ENCODE results near the gene BLTP2. TPM values are rescaled to one million over a fixed set of nuclear protein-coding genes. Genes with fewer than 3 reads are reported as not detected.

BLTP2 gene
- 99.3 and 200 TPM in 2 replicates for total RNA-seq (ENCODE audit: low replicate concordance)

DNA sequence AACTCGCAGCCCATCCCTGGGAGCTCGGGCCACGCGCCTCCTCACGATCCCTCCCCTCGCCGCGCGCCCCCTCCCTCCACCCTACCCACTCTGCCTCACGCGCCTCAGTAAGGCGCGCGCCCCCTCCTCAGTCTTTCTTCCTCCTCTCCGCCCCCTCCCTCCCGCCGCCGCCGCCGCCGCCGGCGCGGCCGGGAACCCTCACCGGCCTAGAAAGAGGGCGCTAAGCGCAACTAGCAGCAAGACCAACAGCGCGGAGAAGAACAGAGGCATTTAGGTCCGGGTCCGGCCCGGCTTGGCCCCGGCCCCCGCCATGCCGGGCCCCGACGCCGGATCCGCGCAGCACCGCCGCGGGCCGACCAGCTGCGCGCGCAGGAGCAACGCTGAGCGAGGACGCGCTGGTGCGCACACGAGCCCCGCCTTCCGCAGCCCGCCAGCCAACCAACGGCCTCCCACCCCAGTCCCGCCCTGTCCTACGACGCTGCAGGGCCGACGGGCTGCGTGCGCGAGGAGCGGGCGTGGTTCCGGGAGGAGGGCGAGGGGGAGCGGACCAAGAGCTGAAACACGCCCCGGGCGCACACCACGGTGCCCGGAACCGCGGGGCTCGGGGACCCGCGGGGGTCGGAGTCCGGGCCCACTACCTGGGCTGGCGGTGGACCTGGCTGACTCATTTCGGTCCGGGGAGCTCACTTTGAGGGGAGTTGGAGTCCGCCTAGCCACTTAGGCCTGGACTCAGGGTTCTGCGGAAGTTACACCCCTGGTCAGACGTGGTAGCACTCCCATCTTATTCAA lies at the start of gene BLTP2:
BLTP2 (minus strand) TSS at position 372 of the 789 bp plus-strand sequence; CDS start at position 270, 102 bp downstream.
- peak; percentile 92 for DNase-seq (ENCODE audit: low read depth)
- TF ChIP-seq, protein P1, sequence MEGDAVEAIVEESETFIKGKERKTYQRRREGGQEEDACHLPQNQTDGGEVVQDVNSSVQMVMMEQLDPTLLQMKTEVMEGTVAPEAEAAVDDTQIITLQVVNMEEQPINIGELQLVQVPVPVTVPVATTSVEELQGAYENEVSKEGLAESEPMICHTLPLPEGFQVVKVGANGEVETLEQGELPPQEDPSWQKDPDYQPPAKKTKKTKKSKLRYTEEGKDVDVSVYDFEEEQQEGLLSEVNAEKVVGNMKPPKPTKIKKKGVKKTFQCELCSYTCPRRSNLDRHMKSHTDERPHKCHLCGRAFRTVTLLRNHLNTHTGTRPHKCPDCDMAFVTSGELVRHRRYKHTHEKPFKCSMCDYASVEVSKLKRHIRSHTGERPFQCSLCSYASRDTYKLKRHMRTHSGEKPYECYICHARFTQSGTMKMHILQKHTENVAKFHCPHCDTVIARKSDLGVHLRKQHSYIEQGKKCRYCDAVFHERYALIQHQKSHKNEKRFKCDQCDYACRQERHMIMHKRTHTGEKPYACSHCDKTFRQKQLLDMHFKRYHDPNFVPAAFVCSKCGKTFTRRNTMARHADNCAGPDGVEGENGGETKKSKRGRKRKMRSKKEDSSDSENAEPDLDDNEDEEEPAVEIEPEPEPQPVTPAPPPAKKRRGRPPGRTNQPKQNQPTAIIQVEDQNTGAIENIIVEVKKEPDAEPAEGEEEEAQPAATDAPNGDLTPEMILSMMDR (IDR thresholded peaks at IDR 0.05; ENCODE audit: insufficient read depth, low read length), result no peak
- peak within 1 kb of the TSS; percentile 95 for H3K4me3 ChIP-seq (ENCODE audit: low read depth, low read length)

DNA sequence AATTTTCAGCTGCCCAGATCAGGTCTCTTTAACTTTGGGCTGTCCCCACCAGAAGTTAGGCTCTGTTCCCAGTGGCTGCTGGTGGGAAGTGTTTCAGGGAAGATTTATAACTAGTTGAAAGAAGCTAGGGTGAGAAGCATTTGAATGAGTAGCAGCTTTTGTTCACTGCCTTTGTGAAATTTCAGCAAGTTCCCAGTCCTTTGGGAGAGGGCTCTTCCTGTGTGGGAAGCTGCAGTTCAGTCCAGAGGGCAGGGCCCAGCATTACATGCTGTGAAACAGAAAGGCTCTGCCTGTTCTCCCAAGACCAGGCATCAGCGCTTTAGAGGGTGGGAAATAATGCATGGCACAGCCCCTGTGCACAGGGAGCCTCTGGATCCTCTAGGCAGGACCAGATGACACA lies 48.9 kb upstream of the BLTP2 start:
- no peak for DNase-seq (ENCODE audit: low read depth)
- H3K4me3 ChIP-seq (ENCODE audit: low read depth, low read length), result no peak overlapping the region
- TF ChIP-seq, protein P1 (IDR thresholded peaks at IDR 0.05; ENCODE audit: insufficient read depth, low read length), result no peak

GRCh38 chr17:28689011-28689410 lies 44.1 kb upstream of the BLTP2 start:
- no peak overlapping the region for H3K4me3 ChIP-seq (ENCODE audit: low read depth, low read length)
- DNase-seq (ENCODE audit: low read depth), result no peak
- TF ChIP-seq, protein P1 (IDR thresholded peaks at IDR 0.05; ENCODE audit: insufficient read depth, low read length), result no peak

GRCh38 chr17:28688481-28688880 lies 43.5 kb upstream of the BLTP2 start:
- no peak overlapping the region for H3K4me3 ChIP-seq (ENCODE audit: low read depth, low read length)
- DNase-seq (ENCODE audit: low read depth), result no peak
- TF ChIP-seq, protein P1 (IDR thresholded peaks at IDR 0.05; ENCODE audit: insufficient read depth, low read length), result no peak

- TF ChIP-seq, protein P1 (IDR thresholded peaks at IDR 0.05; ENCODE audit: insufficient read depth, low read length), result no peak
- H3K4me3 ChIP-seq (ENCODE audit: low read depth, low read length), result no peak overlapping the region
- DNase-seq (ENCODE audit: low read depth), result no peak
Measured at GRCh38 chr17:28686296-28686695, 41.3 kb upstream of the BLTP2 start.

GRCh38 chr17:28685366-28685765 lies 40.4 kb upstream of the BLTP2 start:
- DNase-seq (ENCODE audit: low read depth), result no peak
- no peak overlapping the region for H3K4me3 ChIP-seq (ENCODE audit: low read depth, low read length)
- TF ChIP-seq, protein P1 (IDR thresholded peaks at IDR 0.05; ENCODE audit: insufficient read depth, low read length), result no peak
